HG02970 (cell line): Measurements from ENCODE around the gene KRTAP10-10.
"Not testable (repeated sequence)": the region's sequence is repeated elsewhere in the genome, so short reads cannot be mapped to it uniquely, and the experiment has no call there.

Experiments
- ATAC-seq: cut with Tn5 transposase; IDR thresholded peaks from one replicate; pipeline ENCODE4 v1.9.1; 2021; ENCODE audit warnings: mild to moderate bottlenecking, moderate library complexity, moderate number of reproducible peaks; ENCODE audit not compliant: unreplicated experiment, low FRiP score

The KRTAP10-10 gene

GRCh38 chr21:44671911-44672310, 34.8 kb downstream of the KRTAP10-10 start:
- no peak for ATAC-seq

- ATAC-seq = no peak
Observed at GRCh38 chr21:44677881-44678280, 40.7 kb downstream of the KRTAP10-10 start.

GRCh38 chr21:44681152-44681551, 44.0 kb downstream of the KRTAP10-10 start:
- no peak for ATAC-seq

- no peak for ATAC-seq
Observed at GRCh38 chr21:44681861-44682579, 44.9 kb downstream of the KRTAP10-10 start, which contains the start of gene KRTAP12-1. Gene KRTAP12-1, minus strand, starts transcription at chr21:44682163. Its CDS starts 40 bp downstream, at chr21:44682123.

- ATAC-seq = no peak
Observed at GRCh38 chr21:44682580-44683151, 45.5 kb downstream of the KRTAP10-10 start.

- no peak for ATAC-seq
Observed at GRCh38 chr21:44684077-44684476, 46.9 kb downstream of the KRTAP10-10 start.

GRCh38 chr21:44684483-44684882, 47.3 kb downstream of the KRTAP10-10 start:
- ATAC-seq = no peak

GRCh38 chr21:44685050-44685449, 47.9 kb downstream of the KRTAP10-10 start:
- not testable (repeated sequence) for ATAC-seq

GRCh38 chr21:44686000-44686781, 49.0 kb downstream of the KRTAP10-10 start:
- no peak for ATAC-seq

- no peak for ATAC-seq
Observed at GRCh38 chr21:44686843-44687561, 49.8 kb downstream of the KRTAP10-10 start.

GRCh38 chr21:44687671-44688070, 50.5 kb downstream of the KRTAP10-10 start:
- no peak for ATAC-seq
